Measurements from ENCODE around the gene SLFN12. TPM values are rescaled to one million over a fixed set of nuclear protein-coding genes. Genes with fewer than 3 reads are reported as not detected.

The SLFN12 gene
- 41.2 and 43.1 TPM in 2 replicates for total RNA-seq

DNA sequence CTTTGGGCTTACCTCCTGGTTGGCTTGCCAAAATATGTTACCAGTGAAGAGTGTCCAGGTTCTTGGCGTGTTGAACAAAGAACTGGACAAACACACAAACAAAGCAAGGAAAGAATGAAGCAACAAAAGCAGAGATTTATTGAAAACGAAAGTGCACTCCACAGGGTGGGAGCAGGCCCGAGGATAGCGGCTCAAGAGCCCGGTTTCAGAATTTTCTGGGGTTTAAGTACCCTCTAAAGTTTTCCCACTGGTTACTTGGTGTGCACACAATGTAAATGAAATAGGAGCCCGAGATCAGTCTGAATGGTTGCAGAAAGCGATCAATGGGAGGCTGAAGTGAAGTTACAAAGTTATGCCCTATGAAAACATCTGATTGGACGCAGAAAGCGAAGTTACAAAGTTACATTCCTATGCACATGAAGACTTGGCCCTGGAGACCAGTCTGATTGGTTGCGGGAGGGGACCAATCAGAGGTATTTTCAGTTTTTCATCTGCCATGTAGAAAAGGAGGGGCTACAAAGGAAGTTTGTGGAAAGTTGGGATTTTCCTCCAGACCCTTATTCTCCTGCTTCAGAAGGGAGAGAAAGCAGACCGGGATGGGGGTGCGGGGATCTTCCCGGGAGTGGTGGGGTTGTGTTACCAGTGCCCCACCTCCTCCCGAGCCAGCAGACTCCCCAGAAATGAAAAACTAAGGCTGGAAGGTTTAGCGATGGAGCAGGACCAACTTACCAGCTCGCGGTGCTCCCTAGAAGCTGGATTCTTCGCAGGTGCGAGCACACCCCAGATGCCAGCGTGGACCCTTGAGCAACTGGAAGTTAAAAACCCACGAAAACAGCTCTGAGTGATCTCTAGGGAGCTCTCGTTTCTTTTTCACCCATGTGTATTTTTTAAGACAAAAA is at the start of gene SLFN12:
Gene SLFN12 (minus strand): TSS at position 325 of the 899 bp plus-strand sequence. CDS start 9,472 bp downstream, outside the sequence.

GRCh38 chr17:35448214-35448898 is 16.1 kb upstream of the SLFN12 start, which contains the start of gene SLFN13:
Gene SLFN13, minus strand, starts transcription at chr17:35448766. Its CDS starts 3,086 bp downstream, at chr17:35445680.

DNA sequence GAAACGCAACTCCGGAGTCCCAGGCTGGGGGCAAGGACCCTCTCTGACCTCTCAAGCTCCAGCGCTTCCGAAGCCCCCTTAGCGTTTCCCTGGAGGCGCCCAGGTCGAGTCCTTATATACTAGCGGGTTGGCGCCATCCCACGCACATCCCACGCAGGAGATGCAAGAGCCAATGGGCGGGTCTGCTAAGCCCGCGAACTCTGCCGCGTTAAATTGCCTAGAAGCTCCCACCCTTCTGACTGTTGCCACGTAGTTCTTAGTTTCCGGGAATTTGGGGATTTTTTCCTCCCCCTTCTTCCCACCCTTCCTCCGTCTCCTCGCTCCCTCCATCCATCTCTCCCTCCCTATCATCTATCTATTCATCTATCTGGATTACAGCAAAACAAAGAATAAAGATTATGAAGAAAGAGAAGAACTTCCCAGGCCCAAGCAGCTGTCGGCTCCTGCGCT is 58.7 kb downstream of the SLFN12 start, which contains the start of gene SLFN11:
Gene SLFN11 (minus strand): TSS at position 88 of the 450 bp plus-strand sequence. CDS start 9,814 bp downstream, outside the sequence.

Other genes starting within 250 kb of the SLFN12 start
- not detected in 2 replicates for gene SLC35G3, start 238.1 kb downstream of the SLFN12 start, total RNA-seq
- 52.7 and 58.9 TPM in 2 replicates for gene SLFN5, start 189.4 kb downstream of the SLFN12 start, total RNA-seq
- 84.3 and 125 TPM in 2 replicates for gene SLFN11, start 58.9 kb downstream of the SLFN12 start, total RNA-seq
- 1.4 and 4.8 TPM in 2 replicates for gene SLFN13, start 16.3 kb upstream of the SLFN12 start, total RNA-seq
- gene SLFN12L, start 105.2 kb upstream of the SLFN12 start, total RNA-seq, result under 0.01 and 0.19 TPM in 2 replicates
- gene SLFN14, start 128.3 kb upstream of the SLFN12 start, total RNA-seq, result not detected in 2 replicates
- 4.4 and 5.4 TPM in 2 replicates for gene PEX12, start 146.1 kb upstream of the SLFN12 start, total RNA-seq
- gene AP2B1, start 154.8 kb upstream of the SLFN12 start, total RNA-seq, result 57.2 and 58.9 TPM in 2 replicates

All from regular cardiac myocyte (primary cell).